Measurements from ENCODE around the gene PTH1R.

Gene PTH1R

GRCh38 chr3:46930166-46930944 lies 52.8 kb downstream of the PTH1R start:
- DNase-seq (ENCODE audit: low read depth in 2 of 2): no peak

- DNase-seq (ENCODE audit: low read depth in 2 of 2): no peak
These were observed 53.5 kb downstream of the PTH1R start for GRCh38 chr3:46930945-46931403.

- no peak for DNase-seq (ENCODE audit: low read depth in 2 of 2)
These were observed 54.3 kb downstream of the PTH1R start for GRCh38 chr3:46931631-46932331.

GRCh38 chr3:46932455-46933225 lies 55.1 kb downstream of the PTH1R start:
- DNase-seq (ENCODE audit: low read depth in 2 of 2): no peak

GRCh38 chr3:46933261-46933660 lies 55.7 kb downstream of the PTH1R start:
- DNase-seq (ENCODE audit: low read depth in 2 of 2): no peak

- no peak for DNase-seq (ENCODE audit: low read depth in 2 of 2)
These were observed 56.6 kb downstream of the PTH1R start for GRCh38 chr3:46934072-46934471.

GRCh38 chr3:46934498-46935167 lies 57.1 kb downstream of the PTH1R start:
- DNase-seq (ENCODE audit: low read depth in 2 of 2): no peak

GRCh38 chr3:46935168-46935858 lies 57.8 kb downstream of the PTH1R start:
- no peak for DNase-seq (ENCODE audit: low read depth in 2 of 2)

GRCh38 chr3:46935989-46936558 lies 58.6 kb downstream of the PTH1R start:
- no peak for DNase-seq (ENCODE audit: low read depth in 2 of 2)

- no peak for DNase-seq (ENCODE audit: low read depth in 2 of 2)
These were observed 59.3 kb downstream of the PTH1R start for GRCh38 chr3:46936733-46937250.

GRCh38 chr3:46938118-46938517 lies 60.6 kb downstream of the PTH1R start:
- no peak for DNase-seq (ENCODE audit: low read depth in 2 of 2)

GRCh38 chr3:46939578-46940445 lies 62.3 kb downstream of the PTH1R start:
- no peak for DNase-seq (ENCODE audit: low read depth in 2 of 2)

- no peak for DNase-seq (ENCODE audit: low read depth in 2 of 2)
These were observed 64.6 kb downstream of the PTH1R start for GRCh38 chr3:46942076-46942475.

- DNase-seq (ENCODE audit: low read depth in 2 of 2): no peak
These were observed 65.1 kb downstream of the PTH1R start for GRCh38 chr3:46942481-46943236.

- DNase-seq (ENCODE audit: low read depth in 2 of 2): no peak
These were observed 66.0 kb downstream of the PTH1R start for GRCh38 chr3:46943237-46944187.

- DNase-seq (ENCODE audit: low read depth in 2 of 2): no peak
These were observed 66.7 kb downstream of the PTH1R start for GRCh38 chr3:46944191-46944590.

GRCh38 chr3:46946416-46946815 lies 68.9 kb downstream of the PTH1R start:
- no peak for DNase-seq (ENCODE audit: low read depth in 2 of 2)

Measured in activated CD4-positive, alpha-beta T cell treated with anti-CD3 and anti-CD28 coated beads for 24 hours (primary cell).